Gastrocnemius medialis (tissue), 4 donors: ENCODE measurements around the gene RIN3. TPM values are rescaled to one million over a fixed set of nuclear protein-coding genes. Genes with fewer than 3 reads are reported as not detected.

Experiments
- ATAC-seq, 2 donors: fragments of 150-250 bp; one replicate each; pipeline ENCODE4 v1.9.1; 2016
- DNase-seq, 2 donors: peaks; one replicate each; pipeline ENCODE4 v3.0.0-alpha.2; 2019
- H3K27ac ChIP-seq, 4 donors: fragments of 200-600 bp; sonication (generic); 1 replicate in 1 of 4; 2 replicates in 3 of 4; pipeline ENCODE4 v1.5.1; 2016 to 2018; ENCODE audit warnings: mild to moderate bottlenecking in 2 of 4, moderate library complexity in 1 of 4
- H3K27me3 ChIP-seq, 3 donors: fragments of 200-600 bp; sonication (generic) in 2 of 3; 1 replicate in 1 of 3; 2 replicates in 2 of 3; pipeline versions ENCODE4 v1.5.1 to v1.6.0; 2016 to 2019; ENCODE audit warnings: mild to moderate bottlenecking in 1 of 3, moderate library complexity in 1 of 3
- H3K36me3 ChIP-seq, 2 donors: fragments of 200-600 bp; sonication (generic) in 1 of 2; one replicate each; pipeline ENCODE4 v1.5.1; 2017 to 2018
- H3K4me1 ChIP-seq, 2 donors: fragments of 200-600 bp; sonication (generic) in 1 of 2; one replicate each; pipeline ENCODE4 v1.5.1; 2016 to 2017; ENCODE audit warnings: mild to moderate bottlenecking in 2 of 2
- H3K4me3 ChIP-seq, 4 donors: fragments of 200-600 bp; sonication (generic) in 3 of 4; 1 replicate in 1 of 4; 2 replicates in 3 of 4; pipeline ENCODE4 v1.5.1; 2016 to 2019; ENCODE audit warnings: mild to moderate bottlenecking in 2 of 4
- H3K9me3 ChIP-seq, 3 donors: fragments of 200-600 bp; sonication (generic) in 2 of 3; 1 replicate in 1 of 3; 2 replicates in 2 of 3; pipeline ENCODE4 v1.5.1; 2016 to 2019
- POLR2A ChIP-seq, 2 donors: fragments of 450-650 bp; IDR thresholded peaks; one replicate each; pipeline ENCODE4 v1.6.1; 2017; ENCODE audit warnings: antibody characterized with exemption in 2 of 2, mild to moderate bottlenecking in 2 of 2, moderate library complexity in 2 of 2
- in situ Hi-C, 4 donors: fragments of 200-750 bp; cut with MboI; loops; one replicate each; pipeline versions ENCODE4 v1.15.0 to v1.8.0; 2017; ENCODE audit warnings: low sequenced_read_pairs in 4 of 4
- intact Hi-C: fragments of 100-400 bp; cut with DNase I; formaldehyde crosslinking; loops from one replicate; pipeline ENCODE4 v1.15.1; 2023; ENCODE audit warnings: low total_unique reads
- total RNA-seq, 4 donors: library from RNA; depleted of rRNA; stranded (reverse); fragments of >200 nt; gene quantifications; one replicate each; pipeline versions ENCODE4 v1.1.0 to v1.2.3, GENCODE V29; 2016
- TF ChIP-seq, protein P1 (sequence below), 5 experiments: fragments of 450-650 bp in 3 of 5; fragments of 200-600 bp in 2 of 5; sonication (generic) in 2 of 5; IDR thresholded peaks in 4 of 5; conservative IDR thresholded peaks in 1 of 5; 1 replicate in 4 of 5; 2 replicates in 1 of 5; pipeline ENCODE4 v1.5.1; 2016 to 2019; ENCODE audit warnings: antibody characterized with exemption in 5 of 5, mild to moderate bottlenecking in 3 of 5, moderate library complexity in 3 of 5

Gene RIN3
- total RNA-seq, 4 donors from 2014 or later: 2.1 to 3.7 (median 2.6) TPM

DNA sequence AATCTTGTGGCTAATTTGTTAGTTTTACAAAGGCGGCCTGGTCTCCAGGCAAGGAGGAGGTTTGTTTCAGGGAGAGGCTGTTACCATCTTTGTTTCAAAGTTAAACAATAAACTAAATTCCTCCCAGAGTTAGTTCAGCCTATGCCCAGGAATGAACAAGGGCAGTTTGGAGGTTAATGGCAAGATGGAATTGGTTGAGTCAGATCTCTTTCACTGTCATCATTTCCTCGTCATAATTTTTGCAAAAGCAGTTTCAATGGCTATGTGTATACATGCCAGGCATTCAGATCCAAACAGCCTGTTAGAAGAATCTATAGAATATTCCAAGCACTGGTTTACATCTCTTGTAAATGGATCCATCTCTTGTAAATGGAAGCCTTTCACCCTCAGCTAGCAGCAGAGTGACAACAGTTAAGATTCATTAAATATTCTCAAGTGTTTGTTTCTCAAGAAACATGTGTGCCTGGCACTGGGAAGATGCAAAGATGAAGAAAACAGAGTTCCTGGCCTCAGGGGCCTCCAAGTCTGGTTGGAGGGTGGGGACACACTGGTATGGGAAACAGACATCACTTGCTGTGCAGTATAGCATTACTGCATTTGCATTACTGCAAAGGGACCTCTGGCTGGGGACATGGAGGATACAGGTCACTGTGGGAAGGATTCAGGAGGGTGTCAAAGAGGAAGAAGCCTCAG, 65.8 kb downstream of the RIN3 start:
- Histone ChIP-seq H3K27ac (no peak overlapping the region), H3K4me1 (no peaks in the 10 kb centered on the region), H3K27me3 (no peaks in the 10 kb centered on the region), H3K4me3 (no peak overlapping the region), H3K36me3 (no peaks in the 10 kb centered on the region), H3K9me3 (no peaks in the 10 kb centered on the region)
- intact Hi-C loops: no loop called here
- DNase-seq: no peak
- TF ChIP-seq POLR2A (IDR thresholded peaks at IDR 0.05): no peak
- TF ChIP-seq, protein P1, sequence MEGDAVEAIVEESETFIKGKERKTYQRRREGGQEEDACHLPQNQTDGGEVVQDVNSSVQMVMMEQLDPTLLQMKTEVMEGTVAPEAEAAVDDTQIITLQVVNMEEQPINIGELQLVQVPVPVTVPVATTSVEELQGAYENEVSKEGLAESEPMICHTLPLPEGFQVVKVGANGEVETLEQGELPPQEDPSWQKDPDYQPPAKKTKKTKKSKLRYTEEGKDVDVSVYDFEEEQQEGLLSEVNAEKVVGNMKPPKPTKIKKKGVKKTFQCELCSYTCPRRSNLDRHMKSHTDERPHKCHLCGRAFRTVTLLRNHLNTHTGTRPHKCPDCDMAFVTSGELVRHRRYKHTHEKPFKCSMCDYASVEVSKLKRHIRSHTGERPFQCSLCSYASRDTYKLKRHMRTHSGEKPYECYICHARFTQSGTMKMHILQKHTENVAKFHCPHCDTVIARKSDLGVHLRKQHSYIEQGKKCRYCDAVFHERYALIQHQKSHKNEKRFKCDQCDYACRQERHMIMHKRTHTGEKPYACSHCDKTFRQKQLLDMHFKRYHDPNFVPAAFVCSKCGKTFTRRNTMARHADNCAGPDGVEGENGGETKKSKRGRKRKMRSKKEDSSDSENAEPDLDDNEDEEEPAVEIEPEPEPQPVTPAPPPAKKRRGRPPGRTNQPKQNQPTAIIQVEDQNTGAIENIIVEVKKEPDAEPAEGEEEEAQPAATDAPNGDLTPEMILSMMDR (IDR thresholded peaks at IDR 0.05 in 4 of 5, conservative IDR thresholded peaks at IDR 0.05 in 1 of 5): no peak
- in situ Hi-C loops: no loop called here
- ATAC-seq: no peak

DNA sequence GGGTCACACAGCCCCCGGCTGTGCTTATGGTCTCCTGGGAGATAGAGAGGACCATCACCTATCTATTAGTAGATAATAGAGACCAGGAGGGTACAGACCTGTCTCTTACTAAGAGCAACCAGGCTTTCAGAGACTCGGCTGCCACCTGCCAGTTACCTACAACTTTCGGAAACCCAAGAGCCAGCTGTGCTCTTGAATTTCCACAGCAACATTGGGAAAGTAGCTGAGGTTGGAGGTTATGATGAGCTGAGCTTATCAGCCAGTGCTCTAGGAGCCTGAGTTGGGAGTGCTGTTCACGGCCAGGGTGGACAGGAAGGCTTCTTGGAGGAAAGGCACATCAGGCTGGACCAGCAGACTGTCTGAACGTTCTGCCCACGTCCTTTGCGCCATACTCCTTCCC, 67.6 kb downstream of the RIN3 start:
- in situ Hi-C loops (no loop called here), intact Hi-C loops (no loop called here)
- DNase-seq (no peak), ATAC-seq (no peak)
- H3K27ac ChIP-seq: no peak overlapping the region
- no peaks in the 10 kb centered on the region for H3K4me1 ChIP-seq
- H3K27me3 ChIP-seq: no peaks in the 10 kb centered on the region
- TF ChIP-seq, protein P1 (IDR thresholded peaks at IDR 0.05 in 4 of 5, conservative IDR thresholded peaks at IDR 0.05 in 1 of 5): no peak
- H3K4me3 ChIP-seq: no peak overlapping the region
- H3K9me3 ChIP-seq: no peaks in the 10 kb centered on the region
- no peaks in the 10 kb centered on the region for H3K36me3 ChIP-seq

DNA sequence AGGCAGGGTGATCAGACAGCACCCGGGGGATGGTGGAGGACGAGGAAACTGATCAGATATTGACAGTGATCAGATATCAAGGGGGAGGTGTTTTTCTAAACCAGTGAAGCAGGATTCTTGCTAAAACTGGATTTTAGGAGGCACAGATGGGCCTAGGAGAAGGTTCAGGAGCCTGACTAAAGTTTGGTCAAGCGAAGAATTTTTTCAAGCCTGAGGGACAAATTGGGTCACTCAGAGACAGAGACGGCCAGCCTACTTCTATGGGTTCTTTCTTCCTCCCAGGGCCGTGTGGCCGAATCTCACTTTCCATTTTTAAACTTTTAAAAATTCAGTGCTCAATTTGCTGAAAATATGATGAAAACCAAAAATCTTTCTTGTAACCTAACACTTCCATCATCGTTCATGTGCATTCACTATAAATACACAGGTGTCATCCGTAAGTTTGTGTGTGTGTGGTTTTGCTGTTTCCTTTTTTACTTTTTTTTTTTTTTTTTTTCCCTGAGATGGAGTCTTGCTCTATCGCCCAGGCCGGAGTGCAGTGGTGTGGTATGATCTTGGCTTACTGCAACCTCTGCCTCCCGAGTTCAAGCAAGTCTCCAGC, 68.5 kb downstream of the RIN3 start:
- Histone ChIP-seq H3K4me3 (no peak overlapping the region), H3K27ac (no peak overlapping the region), H3K4me1 (no peaks in the 10 kb centered on the region), H3K9me3 (no peaks in the 10 kb centered on the region), H3K36me3 (no peaks in the 10 kb centered on the region), H3K27me3 (no peaks in the 10 kb centered on the region)
- no peak for TF ChIP-seq POLR2A (IDR thresholded peaks at IDR 0.05)
- TF ChIP-seq, protein P1 (IDR thresholded peaks at IDR 0.05 in 4 of 5, conservative IDR thresholded peaks at IDR 0.05 in 1 of 5): no peak
- DNase-seq (no peak), ATAC-seq (no peak)
- in situ Hi-C loops: no loop called here
- intact Hi-C loops: no loop called here

DNA sequence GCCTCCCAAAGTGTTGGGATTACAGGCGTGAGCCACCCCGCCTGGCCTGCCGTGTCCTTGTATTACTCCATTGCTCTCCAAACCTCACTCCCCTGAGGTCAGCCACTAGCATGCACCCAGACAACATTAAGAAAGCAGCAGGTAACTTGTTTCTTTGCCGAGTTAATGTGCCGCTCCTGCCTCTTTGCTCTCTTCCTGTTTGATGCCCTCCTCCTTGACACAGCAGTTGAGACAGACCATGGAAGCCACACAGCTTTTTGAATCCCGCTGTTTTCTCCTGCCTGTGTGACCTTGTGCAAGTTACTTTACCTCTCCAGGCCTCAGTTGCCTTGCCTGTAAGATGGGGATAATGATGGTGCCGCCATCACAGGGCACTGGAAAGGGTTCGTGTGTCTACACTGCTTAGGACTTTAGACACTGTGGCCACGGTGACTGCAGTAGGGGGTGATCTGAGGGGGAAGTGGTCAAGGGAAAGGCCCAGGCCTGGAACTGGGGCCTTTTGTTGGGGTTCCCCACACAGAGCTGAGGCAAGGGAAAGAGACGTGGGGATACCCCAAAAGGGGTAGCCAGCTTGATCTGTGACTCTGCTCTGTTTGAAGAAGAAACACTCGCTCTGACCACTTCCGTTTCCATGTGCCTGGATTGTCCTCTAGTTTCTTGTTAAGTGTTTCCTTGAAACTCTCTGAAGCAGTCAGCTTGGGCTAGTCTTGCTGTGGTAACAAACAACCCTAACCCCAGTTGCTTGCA, 69.3 kb downstream of the RIN3 start:
- TF ChIP-seq, protein P1 (IDR thresholded peaks at IDR 0.05 in 4 of 5, conservative IDR thresholded peaks at IDR 0.05 in 1 of 5): no peak
- no peak for TF ChIP-seq POLR2A (IDR thresholded peaks at IDR 0.05)
- no peaks in the 10 kb centered on the region for H3K4me1 ChIP-seq
- no peaks in the 10 kb centered on the region for H3K9me3 ChIP-seq
- ATAC-seq (no peak), DNase-seq (no peak)
- H3K27me3 ChIP-seq: no peaks in the 10 kb centered on the region
- no peak overlapping the region for H3K27ac ChIP-seq
- H3K4me3 ChIP-seq: no peak overlapping the region
- intact Hi-C loops (no loop called here), in situ Hi-C loops (no loop called here)
- H3K36me3 ChIP-seq: no peaks in the 10 kb centered on the region
